HG02938 (cell line): ENCODE measurements around the gene SLC33A1.

Experiments used
- ATAC-seq: cut with Tn5 transposase; IDR thresholded peaks from one replicate; pipeline ENCODE4 v1.9.1; 2021; ENCODE audit warnings: mild to moderate bottlenecking, moderate library complexity; ENCODE audit not compliant: unreplicated experiment

The SLC33A1 gene

DNA sequence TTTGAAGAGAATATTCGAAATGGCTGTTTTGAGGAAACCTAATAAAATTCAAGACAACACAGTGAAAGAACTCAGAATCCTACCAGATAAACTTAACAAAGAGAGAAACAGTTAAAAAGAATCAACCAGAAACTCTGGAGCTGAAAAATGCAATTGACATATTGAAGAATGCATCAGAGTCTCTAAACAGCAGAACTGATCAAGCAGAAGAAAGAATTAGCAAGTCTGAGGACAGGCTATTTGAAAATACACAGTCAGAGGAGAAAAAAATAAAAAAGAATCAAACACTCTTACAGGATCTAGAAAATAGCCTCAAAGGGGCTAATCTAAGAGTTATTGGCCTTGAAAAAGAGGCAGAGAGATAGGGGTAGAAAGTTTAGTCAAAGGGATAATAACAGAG is 61.7 kb downstream of the SLC33A1 start:
- no peak for ATAC-seq

GRCh38 chr3:155791190-155791589 is 63.0 kb downstream of the SLC33A1 start:
- no peak for ATAC-seq

- no peak for ATAC-seq
These were observed 63.8 kb downstream of the SLC33A1 start for GRCh38 chr3:155790272-155790925.

DNA sequence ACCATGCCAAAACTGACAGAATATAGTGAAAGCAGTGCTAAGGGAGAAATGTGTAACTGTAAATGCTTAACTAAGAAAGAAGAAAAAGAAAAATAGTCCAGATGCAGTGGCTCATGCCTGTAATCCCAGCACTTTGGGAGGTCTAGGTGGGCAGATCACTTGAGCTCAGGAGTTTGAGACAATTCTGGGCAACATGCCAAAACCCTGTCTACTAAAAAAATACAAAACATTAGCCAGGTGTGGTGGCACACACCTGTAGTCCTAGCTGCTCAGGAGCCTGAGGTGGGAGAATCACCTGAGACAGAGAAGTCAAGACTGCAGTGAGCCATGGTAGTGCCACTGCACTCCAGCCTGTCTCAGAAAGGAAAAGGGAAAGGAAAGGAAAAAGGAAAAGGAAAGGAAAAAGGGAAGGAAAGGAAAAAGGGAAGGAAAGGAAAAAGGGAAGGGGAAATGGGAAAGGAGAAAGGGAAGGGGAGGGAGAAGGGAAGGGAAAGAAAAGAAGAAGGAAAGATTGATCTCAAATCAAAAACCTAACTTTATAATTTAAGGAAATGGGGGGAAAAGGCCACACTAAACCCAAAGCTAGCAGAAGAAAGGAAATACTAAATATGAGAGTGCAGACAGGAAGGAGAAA is 68.4 kb downstream of the SLC33A1 start:
- ATAC-seq, result no peak

- no peak for ATAC-seq
These were observed 71.8 kb downstream of the SLC33A1 start for GRCh38 chr3:155782390-155782953.

DNA sequence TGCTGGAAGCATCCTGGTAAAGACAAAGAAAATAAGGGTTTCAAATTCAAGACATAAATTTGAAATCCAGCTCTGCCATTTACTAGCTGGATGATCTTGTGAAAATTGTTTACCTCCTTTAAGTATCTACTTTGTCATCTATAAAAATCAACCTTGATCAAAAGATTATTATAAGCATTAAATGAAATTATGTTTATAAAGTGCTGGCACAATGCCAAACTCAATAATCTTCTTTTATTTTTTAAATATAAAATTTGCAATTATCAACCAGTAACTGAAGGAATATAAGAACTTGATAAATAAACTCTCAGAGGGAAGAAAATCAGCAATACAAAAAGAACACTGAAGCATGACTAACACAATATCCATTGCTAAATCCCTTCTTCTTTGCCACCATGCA is 73.9 kb downstream of the SLC33A1 start:
- no peak for ATAC-seq

- no peak for ATAC-seq
These were observed 75.8 kb downstream of the SLC33A1 start for GRCh38 chr3:155778462-155778861.

DNA sequence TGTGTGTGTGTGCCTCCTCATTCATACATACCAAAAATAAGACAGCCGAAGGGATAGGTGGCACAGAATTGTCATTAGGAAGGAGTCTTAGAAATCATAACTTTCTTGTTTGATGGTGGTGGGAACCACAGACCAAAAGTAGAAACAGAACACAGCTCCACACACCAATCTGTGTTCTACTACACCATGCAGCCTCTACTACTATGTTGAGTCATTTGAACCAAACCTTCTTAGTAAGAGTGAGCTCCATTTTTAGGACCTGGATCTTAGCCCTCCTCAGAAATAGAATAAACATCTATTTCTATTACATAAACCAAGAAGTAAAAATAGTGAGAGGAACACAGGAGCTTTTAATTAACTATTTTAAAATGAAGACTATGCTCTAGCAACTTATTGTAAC is 81.4 kb downstream of the SLC33A1 start:
- ATAC-seq, result no peak

- no peak for ATAC-seq
These were observed 83.1 kb downstream of the SLC33A1 start for GRCh38 chr3:155771126-155771525.
